Activated CD8-positive, alpha-beta T cell treated with anti-CD3 and anti-CD28 coated beads, Interleukin-2, amount 10 ng/mL, durations not matched to agents 7 days and 5 days (primary cell): ENCODE results near the gene KIF2C. TPM values are rescaled to one million over a fixed set of nuclear protein-coding genes. Genes with fewer than 3 reads are reported as not detected.
"Not testable (repeated sequence)": the region's sequence is repeated elsewhere in the genome, so short reads cannot be mapped to it uniquely, and the experiment has no call there.

Experiments
- ATAC-seq: fragments of 150-1000 bp; cut with Tn5 transposase; one replicate; pipeline ENCODE4 v1.10.0; 2021; ENCODE audit warnings: moderate library complexity
- CTCF ChIA-PET: fragments of 350-600 bp; sonication (Branson Sonifier 250); formaldehyde crosslinking; loops from one replicate; lab custom pipeline; 2021; ENCODE audit warnings: antibody characterized with exemption; lab: Charles Lee
- POLR2A ChIA-PET: fragments of 350-600 bp; sonication (Branson Sonifier 250); formaldehyde crosslinking; loops from one replicate; lab custom pipeline; 2021; ENCODE audit warnings: antibody characterized with exemption; lab: Charles Lee
- DNase-seq: peaks from one replicate; pipeline ENCODE4 v3.0.0-alpha.2; 2020
- H3K27ac Mint-ChIP-seq: one replicate; pipeline ENCODE4 v1.8.0; 2021; ENCODE audit warnings: mild to moderate bottlenecking, mixed read lengths
- H3K27me3 Mint-ChIP-seq: one replicate; pipeline ENCODE4 v1.8.0; 2021; ENCODE audit warnings: low read depth, mixed read lengths
- H3K36me3 Mint-ChIP-seq: one replicate; pipeline ENCODE4 v1.8.0; 2021; ENCODE audit warnings: low read depth, mixed read lengths
- H3K4me1 Mint-ChIP-seq: one replicate; pipeline ENCODE4 v1.8.0; 2021; ENCODE audit warnings: low read depth, mixed read lengths
- H3K4me3 Mint-ChIP-seq: one replicate; pipeline ENCODE4 v1.8.0; 2021; ENCODE audit warnings: mild to moderate bottlenecking, mixed read lengths
- H3K9me3 Mint-ChIP-seq: one replicate; pipeline ENCODE4 v1.8.0; 2022; ENCODE audit warnings: mixed read lengths; ENCODE audit not compliant: insufficient read depth
- total RNA-seq, 2 experiments: library from RNA; stranded (reverse); gene quantifications; one replicate each; pipeline ENCODE4 v1.2.3, GENCODE V29; 2021

The KIF2C gene
- total RNA-seq, 2 experiments from 2014 or later = 125 to 126 TPM

- no peak for ATAC-seq
These were observed 53.3 kb downstream of the KIF2C start for GRCh38 chr1:44792736-44793502.

GRCh38 chr1:44797886-44798285 is 58.2 kb downstream of the KIF2C start:
- H3K27ac Mint-ChIP-seq, DNase-seq: not testable (repeated sequence)

More at GRCh38 chr1:44792736-44793502, 53.3 kb downstream of the KIF2C start:
- H3K4me3 Mint-ChIP-seq = no peak overlapping the region
- H3K36me3 Mint-ChIP-seq = no peaks in the 10 kb centered on the region
- DNase-seq = no peak
- ChIA-PET POLR2A (interaction anchor here (1.1 to 3.4 kb wide), 6 partner anchors 14 to 72 kb away, joined by 3 to 44 read pairs (median 10); partner anchors contain the start of genes BTBD19, DYNLT4, RNU5D-1 and RPS8), CTCF (interaction anchor here (0.7 to 2.5 kb wide), 13 partner anchors 9 to 507 kb away, joined by 3 to 26 read pairs (median 5); partner anchors contain the start of genes HECTD3, RNU5D-1, RPS8 and UROD)
- no peaks in the 10 kb centered on the region for H3K27me3 Mint-ChIP-seq
- no peaks in the 10 kb centered on the region for H3K9me3 Mint-ChIP-seq
- no peak overlapping the region for H3K27ac Mint-ChIP-seq
- peaks cover 3% of the 10 kb centered on the region for H3K4me1 Mint-ChIP-seq

GRCh38 chr1:44798481-44799365 is 59.1 kb downstream of the KIF2C start:
- peaks cover 23% of the 10 kb centered on the region for H3K36me3 Mint-ChIP-seq
- CTCF ChIA-PET = interaction anchor here (0.8 to 3.5 kb wide), 13 partner anchors 8 to 214 kb away, joined by 3 to 34 read pairs (median 6); partner anchors contain the start of genes BTBD19, DYNLT4, HECTD3 and RPS8
- POLR2A ChIA-PET = interaction anchor here (0.5 to 16.7 kb wide), 5 partner anchors 13 to 214 kb away, joined by 3 to 713 read pairs (median 22); partner anchors contain the start of genes BTBD19, DYNLT4 and RNU5D-1
- H3K9me3 Mint-ChIP-seq = no peaks in the 10 kb centered on the region
- no peak for DNase-seq
- H3K4me1 Mint-ChIP-seq = peaks cover 35% of the 10 kb centered on the region
- peak overlapping the region; percentile 100 for H3K27ac Mint-ChIP-seq
- no peak for ATAC-seq
- H3K27me3 Mint-ChIP-seq = no peaks in the 10 kb centered on the region
- H3K4me3 Mint-ChIP-seq = peak overlapping the region; percentile 96

More at GRCh38 chr1:44797886-44798285, 58.2 kb downstream of the KIF2C start:
- H3K9me3 Mint-ChIP-seq, ATAC-seq, H3K27me3 Mint-ChIP-seq, H3K4me3 Mint-ChIP-seq: not testable (repeated sequence)
- Mint-ChIP-seq H3K36me3 (peaks cover 16% of the 10 kb centered on the region), H3K4me1 (peaks cover 27% of the 10 kb centered on the region)
- POLR2A ChIA-PET = interaction anchor here (0.5 to 16.7 kb wide), 4 partner anchors 13 to 215 kb away, joined by 3 to 713 read pairs (median 126); partner anchors contain the start of genes BTBD19, DYNLT4 and RNU5D-1
- CTCF ChIA-PET = interaction anchor here (0.9 to 1.4 kb wide), 2 partner anchors 11 to 13 kb away, joined by 3 to 5 read pairs; no protein-coding TSS in a partner anchor

GRCh38 chr1:44799770-44800584 is 60.3 kb downstream of the KIF2C start, which contains the start of gene PLK3:
Gene PLK3, plus strand, starts transcription at chr1:44800377. Its CDS starts 87 bp downstream, at chr1:44800464.
- DNase-seq = peak; percentile 99
- peak within 1 kb of the TSS; percentile 96 for H3K4me3 Mint-ChIP-seq
- peaks cover 32% of the 10 kb centered on the region for H3K36me3 Mint-ChIP-seq
- CTCF ChIA-PET = interaction anchor here (0.6 to 3.5 kb wide), 24 partner anchors 9 to 598 kb away, joined by 3 to 66 read pairs (median 4); partner anchors contain the start of genes BEST4, BTBD19, EIF2B3 and HECTD3
- peak; percentile 77 for ATAC-seq
- peak within 1 kb of the TSS; percentile 100 for H3K27ac Mint-ChIP-seq
- H3K9me3 Mint-ChIP-seq = no peaks in the 10 kb centered on the region
- H3K27me3 Mint-ChIP-seq = no peaks in the 10 kb centered on the region
- H3K4me1 Mint-ChIP-seq = peaks cover 42% of the 10 kb centered on the region
- POLR2A ChIA-PET = interaction anchor here (0.6 to 16.7 kb wide), 21 partner anchors 9 to 540 kb away, joined by 3 to 713 read pairs (median 5); partner anchors contain the start of genes BEST4, BTBD19, DYNLT4 and EIF2B3

- peaks cover 54% of the 10 kb centered on the region for H3K4me1 Mint-ChIP-seq
- H3K9me3 Mint-ChIP-seq = no peaks in the 10 kb centered on the region
- no peak for ATAC-seq
- POLR2A ChIA-PET = interaction anchor here (0.6 to 16.7 kb wide), 12 partner anchors 10 to 142 kb away, joined by 3 to 713 read pairs (median 12); partner anchors contain the start of genes BEST4, BTBD19, DYNLT4 and RNU5D-1
- H3K27ac Mint-ChIP-seq = peak overlapping the region; percentile 96
- CTCF ChIA-PET = interaction anchor here (0.9 to 3.5 kb wide), 6 partner anchors 8 to 26 kb away, joined by 4 to 66 read pairs (median 28); partner anchors contain the start of genes BEST4, BTBD19 and RPS8
- peak overlapping the region; percentile 96 for H3K4me3 Mint-ChIP-seq
- no peak for DNase-seq
- no peaks in the 10 kb centered on the region for H3K27me3 Mint-ChIP-seq
- H3K36me3 Mint-ChIP-seq = peaks cover 45% of the 10 kb centered on the region
These were observed 62.1 kb downstream of the KIF2C start for GRCh38 chr1:44801491-44802305.

GRCh38 chr1:44802306-44803061 is 62.8 kb downstream of the KIF2C start:
- ATAC-seq (no peak), DNase-seq (no peak)
- POLR2A ChIA-PET = interaction anchor here (0.9 to 16.7 kb wide), 4 partner anchors 9 to 81 kb away, joined by 3 to 713 read pairs (median 120); partner anchors contain the start of genes BTBD19 and DYNLT4
- Mint-ChIP-seq H3K9me3 (no peaks in the 10 kb centered on the region), H3K27ac (peak overlapping the region; percentile 96), H3K4me1 (peaks cover 62% of the 10 kb centered on the region), H3K4me3 (peak overlapping the region; percentile 96), H3K27me3 (no peaks in the 10 kb centered on the region), H3K36me3 (peaks cover 53% of the 10 kb centered on the region)
- CTCF ChIA-PET = interaction anchor here (0.9 kb wide), 1 partner anchor 17 kb away, joined by 4 read pairs; no protein-coding TSS in a partner anchor

GRCh38 chr1:44803062-44803311 is 63.4 kb downstream of the KIF2C start:
- H3K27ac Mint-ChIP-seq = peak overlapping the region; percentile 70
- CTCF ChIA-PET = interaction anchor here (0.9 kb wide), 1 partner anchor 16 kb away, joined by 4 read pairs; no protein-coding TSS in a partner anchor
- peaks cover 58% of the 10 kb centered on the region for H3K36me3 Mint-ChIP-seq
- DNase-seq = no peak
- POLR2A ChIA-PET = interaction anchor here (0.9 to 16.7 kb wide), 5 partner anchors 8 to 81 kb away, joined by 3 to 713 read pairs (median 10); partner anchors contain the start of genes BTBD19 and DYNLT4
- H3K9me3 Mint-ChIP-seq = no peaks in the 10 kb centered on the region
- ATAC-seq = no peak
- no peaks in the 10 kb centered on the region for H3K27me3 Mint-ChIP-seq
- H3K4me3 Mint-ChIP-seq = peak overlapping the region; percentile 96
- peaks cover 67% of the 10 kb centered on the region for H3K4me1 Mint-ChIP-seq

GRCh38 chr1:44803312-44804095 is 63.9 kb downstream of the KIF2C start:
- peak overlapping the region; percentile 70 for H3K27ac Mint-ChIP-seq
- H3K27me3 Mint-ChIP-seq = no peaks in the 10 kb centered on the region
- peak overlapping the region; percentile 96 for H3K4me3 Mint-ChIP-seq
- ATAC-seq (no peak), DNase-seq (no peak)
- ChIA-PET POLR2A (interaction anchor here (1.9 to 16.7 kb wide), 4 partner anchors 10 to 82 kb away, joined by 9 to 713 read pairs (median 11); no protein-coding TSS in a partner anchor), CTCF (no interaction called here)
- H3K9me3 Mint-ChIP-seq = no peaks in the 10 kb centered on the region
- peaks cover 62% of the 10 kb centered on the region for H3K36me3 Mint-ChIP-seq
- H3K4me1 Mint-ChIP-seq = peaks cover 69% of the 10 kb centered on the region
